Ascending aorta (tissue), 2 donors: ENCODE measurements around the gene FYB2. TPM values are rescaled to one million over a fixed set of nuclear protein-coding genes. Genes with fewer than 3 reads are reported as not detected.

Source experiments
- DNase-seq, 2 donors: peaks; one replicate each; pipeline ENCODE4 v3.0.0-alpha.2; 2019; ENCODE audit warnings: low spot score in 2 of 2
- H3K27ac ChIP-seq, 2 donors: fragments of 200-600 bp; sonication (generic); one replicate each; pipeline ENCODE4 v1.5.1; 2016 to 2017; ENCODE audit warnings: mild to moderate bottlenecking in 1 of 2
- H3K27me3 ChIP-seq: fragments of 200-600 bp; sonication (generic); one replicate; pipeline ENCODE4 v1.5.1; 2017
- H3K36me3 ChIP-seq, 2 donors: fragments of 200-600 bp; sonication (generic); one replicate each; pipeline ENCODE4 v1.5.1; 2016
- H3K4me1 ChIP-seq, 2 donors: fragments of 200-600 bp; sonication (generic); one replicate each; pipeline ENCODE4 v1.5.1; 2016 to 2017; ENCODE audit warnings: mild to moderate bottlenecking in 1 of 2
- H3K4me3 ChIP-seq, 2 donors: fragments of 200-600 bp; sonication (generic); one replicate each; pipeline ENCODE4 v1.5.1; 2016 to 2017; ENCODE audit warnings: mild to moderate bottlenecking in 1 of 2
- H3K9me3 ChIP-seq, 2 donors: fragments of 200-600 bp; sonication (generic); one replicate each; pipeline ENCODE4 v1.5.1; 2016
- intact Hi-C: fragments of 100-400 bp; cut with DNase I; formaldehyde crosslinking; loops from one replicate; pipeline ENCODE4 v1.15.1; 2023
- total RNA-seq: library from RNA; depleted of rRNA; stranded (reverse); fragments of >200 nt; gene quantifications from one replicate; pipeline ENCODE4 v1.1.0, GENCODE V29; 2016
- TF ChIP-seq, protein P1 (sequence below), 3 experiments: fragments of 200-600 bp in 2 of 3; fragments of 450-650 bp in 1 of 3; sonication (generic) in 2 of 3; IDR thresholded peaks; one replicate each; pipeline ENCODE4 v1.5.1; 2016 to 2019; ENCODE audit warnings: antibody characterized with exemption in 3 of 3, mild to moderate bottlenecking in 1 of 3, moderate library complexity in 1 of 3

Gene FYB2
- total RNA-seq, 1 donor from 2014 or later, result not detected

DNA sequence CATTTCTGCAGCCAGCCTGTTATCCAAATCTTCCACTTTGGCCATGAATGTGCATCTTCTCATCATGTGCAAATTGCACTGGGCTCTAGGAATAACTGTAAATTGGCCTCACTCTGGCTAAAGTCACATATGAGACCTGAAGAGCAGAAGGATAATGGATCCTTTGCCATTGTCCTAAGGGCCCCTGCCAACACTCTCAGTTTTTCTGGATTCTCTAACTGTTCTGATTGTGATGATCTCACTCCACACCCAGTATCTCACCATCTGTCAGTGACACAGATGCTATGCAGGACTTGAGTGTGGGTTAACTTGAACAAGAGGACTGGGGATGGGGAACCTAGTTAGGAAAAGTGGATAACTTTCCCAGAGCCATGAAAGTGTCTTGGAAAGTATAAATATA, 8.5 kb upstream of the FYB2 start:
- no peaks in the 10 kb centered on the region for H3K9me3 ChIP-seq
- intact Hi-C loops, result no loop called here
- no peak for DNase-seq
- TF ChIP-seq, protein P1, sequence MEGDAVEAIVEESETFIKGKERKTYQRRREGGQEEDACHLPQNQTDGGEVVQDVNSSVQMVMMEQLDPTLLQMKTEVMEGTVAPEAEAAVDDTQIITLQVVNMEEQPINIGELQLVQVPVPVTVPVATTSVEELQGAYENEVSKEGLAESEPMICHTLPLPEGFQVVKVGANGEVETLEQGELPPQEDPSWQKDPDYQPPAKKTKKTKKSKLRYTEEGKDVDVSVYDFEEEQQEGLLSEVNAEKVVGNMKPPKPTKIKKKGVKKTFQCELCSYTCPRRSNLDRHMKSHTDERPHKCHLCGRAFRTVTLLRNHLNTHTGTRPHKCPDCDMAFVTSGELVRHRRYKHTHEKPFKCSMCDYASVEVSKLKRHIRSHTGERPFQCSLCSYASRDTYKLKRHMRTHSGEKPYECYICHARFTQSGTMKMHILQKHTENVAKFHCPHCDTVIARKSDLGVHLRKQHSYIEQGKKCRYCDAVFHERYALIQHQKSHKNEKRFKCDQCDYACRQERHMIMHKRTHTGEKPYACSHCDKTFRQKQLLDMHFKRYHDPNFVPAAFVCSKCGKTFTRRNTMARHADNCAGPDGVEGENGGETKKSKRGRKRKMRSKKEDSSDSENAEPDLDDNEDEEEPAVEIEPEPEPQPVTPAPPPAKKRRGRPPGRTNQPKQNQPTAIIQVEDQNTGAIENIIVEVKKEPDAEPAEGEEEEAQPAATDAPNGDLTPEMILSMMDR (IDR thresholded peaks at IDR 0.05), result no peak
- no peaks in the 10 kb centered on the region for H3K4me1 ChIP-seq
- no peaks in the 10 kb centered on the region for H3K27me3 ChIP-seq
- no peak overlapping the region for H3K4me3 ChIP-seq
- no peaks in the 10 kb centered on the region for H3K36me3 ChIP-seq
- no peak overlapping the region for H3K27ac ChIP-seq

DNA sequence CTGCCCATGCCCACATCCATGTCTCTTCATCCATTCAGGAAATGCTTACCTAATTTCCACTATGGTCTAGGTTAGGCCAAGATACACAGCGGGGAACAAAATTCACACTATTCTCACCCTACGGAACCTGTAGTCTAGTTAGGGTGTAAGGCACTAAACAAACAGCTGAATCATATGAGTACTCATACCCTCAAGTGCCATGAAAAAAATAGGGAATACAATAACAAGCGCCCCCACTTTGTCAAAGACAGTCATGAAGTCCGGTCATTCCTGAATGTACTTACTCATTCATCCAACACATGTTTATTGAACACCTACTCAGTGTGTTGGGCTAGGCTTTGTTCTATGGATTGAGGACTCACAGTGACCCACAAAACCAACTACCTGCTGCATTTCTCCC, 6.2 kb upstream of the FYB2 start:
- Histone ChIP-seq H3K4me3 (no peak overlapping the region), H3K27ac (no peak overlapping the region), H3K36me3 (no peaks in the 10 kb centered on the region), H3K9me3 (no peaks in the 10 kb centered on the region), H3K4me1 (no peaks in the 10 kb centered on the region), H3K27me3 (no peaks in the 10 kb centered on the region)
- TF ChIP-seq, protein P1 (IDR thresholded peaks at IDR 0.05), result no peak
- intact Hi-C loops, result no loop called here
- no peak for DNase-seq

- intact Hi-C loops, result no loop called here
- no peaks in the 10 kb centered on the region for H3K9me3 ChIP-seq
These were observed 5.7 kb upstream of the FYB2 start for GRCh38 chr1:56824938-56825337.

DNA sequence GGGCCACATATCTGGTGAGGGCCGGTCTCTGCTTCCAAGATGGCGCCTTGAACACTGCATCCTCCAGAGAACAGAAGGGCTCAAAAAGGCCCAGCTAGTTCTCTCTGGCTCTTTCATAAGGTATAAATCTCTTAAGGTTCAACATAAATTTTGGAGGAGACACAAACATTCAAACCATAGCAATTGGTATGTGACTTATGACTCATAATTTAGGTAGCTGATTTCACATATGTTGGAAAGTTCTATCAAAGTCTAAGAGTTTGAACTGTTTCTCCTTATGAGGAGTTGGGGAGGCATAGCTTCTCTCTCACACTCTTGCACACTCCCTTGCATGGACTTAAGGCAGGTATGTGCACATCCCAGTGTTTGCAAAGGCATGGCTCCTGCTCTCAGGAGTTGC, 5.1 kb upstream of the FYB2 start:
- Histone ChIP-seq H3K9me3 (no peaks in the 10 kb centered on the region), H3K27me3 (no peaks in the 10 kb centered on the region), H3K4me3 (no peak overlapping the region), H3K4me1 (no peaks in the 10 kb centered on the region), H3K27ac (no peak overlapping the region), H3K36me3 (no peaks in the 10 kb centered on the region)
- no peak for DNase-seq
- TF ChIP-seq, protein P1 (IDR thresholded peaks at IDR 0.05), result no peak
- intact Hi-C loops, result no loop called here

More at GRCh38 chr1:56824938-56825337, 5.7 kb upstream of the FYB2 start:
- H3K4me3 ChIP-seq, result no peak overlapping the region
- H3K27me3 ChIP-seq, result no peaks in the 10 kb centered on the region
- no peaks in the 10 kb centered on the region for H3K4me1 ChIP-seq
- H3K27ac ChIP-seq, result no peak overlapping the region
- TF ChIP-seq, protein P1 (IDR thresholded peaks at IDR 0.05), result no peak
- no peak for DNase-seq
- H3K36me3 ChIP-seq, result no peaks in the 10 kb centered on the region

GRCh38 chr1:56821462-56821797, 2.2 kb upstream of the FYB2 start:
- Histone ChIP-seq H3K27ac (no peak overlapping the region), H3K36me3 (no peaks in the 10 kb centered on the region), H3K27me3 (no peaks in the 10 kb centered on the region), H3K4me3 (no peak overlapping the region), H3K4me1 (no peaks in the 10 kb centered on the region), H3K9me3 (no peaks in the 10 kb centered on the region)
- TF ChIP-seq, protein P1 (IDR thresholded peaks at IDR 0.05), result no peak
- intact Hi-C loops, result no loop called here
- no peak for DNase-seq

GRCh38 chr1:56820755-56821461, 1.7 kb upstream of the FYB2 start:
- Histone ChIP-seq H3K27ac (no peak overlapping the region), H3K4me3 (no peak overlapping the region), H3K9me3 (no peaks in the 10 kb centered on the region), H3K36me3 (no peaks in the 10 kb centered on the region), H3K4me1 (no peaks in the 10 kb centered on the region), H3K27me3 (no peaks in the 10 kb centered on the region)
- TF ChIP-seq, protein P1 (IDR thresholded peaks at IDR 0.05), result peak; percentile 58 to 73 (median 64)
- intact Hi-C loops, result no loop called here
- peak in 1 of 2 donors; percentile 71 for DNase-seq
